HG03175 (cell line): Measurements from ENCODE around the gene AHDC1.
"Not testable (repeated sequence)": the region's sequence is repeated elsewhere in the genome, so short reads cannot be mapped to it uniquely, and the experiment has no call there.

Experiments used
- ATAC-seq: cut with Tn5 transposase; IDR thresholded peaks from one replicate; pipeline ENCODE4 v1.9.1; 2021; ENCODE audit warnings: mild to moderate bottlenecking, moderate library complexity; ENCODE audit not compliant: unreplicated experiment

AHDC1 gene

GRCh38 chr1:27634177-27634984 is 30.4 kb upstream of the AHDC1 start:
- ATAC-seq, result no peak

- ATAC-seq, result no peak
Observed at GRCh38 chr1:27633640-27634176, 29.8 kb upstream of the AHDC1 start.

GRCh38 chr1:27633298-27633610 is 29.3 kb upstream of the AHDC1 start:
- ATAC-seq, result no peak

GRCh38 chr1:27632387-27633297 is 28.7 kb upstream of the AHDC1 start:
- peak; percentile 36 for ATAC-seq

GRCh38 chr1:27630859-27631491 is 27.0 kb upstream of the AHDC1 start:
- no peak for ATAC-seq

GRCh38 chr1:27628712-27629111 is 24.8 kb upstream of the AHDC1 start:
- no peak for ATAC-seq

GRCh38 chr1:27627733-27628132 is 23.8 kb upstream of the AHDC1 start:
- ATAC-seq, result not testable (repeated sequence)

GRCh38 chr1:27627061-27627460 is 23.1 kb upstream of the AHDC1 start:
- ATAC-seq, result no peak

GRCh38 chr1:27626031-27626935 is 22.3 kb upstream of the AHDC1 start:
- ATAC-seq, result no peak

- peak; percentile 38 for ATAC-seq
Observed at GRCh38 chr1:27624467-27625178, 20.7 kb upstream of the AHDC1 start.

GRCh38 chr1:27623327-27624212 is 19.6 kb upstream of the AHDC1 start:
- ATAC-seq, result no peak

- no peak for ATAC-seq
Observed at GRCh38 chr1:27622828-27623227, 18.9 kb upstream of the AHDC1 start.

GRCh38 chr1:27621051-27621920 is 17.3 kb upstream of the AHDC1 start:
- ATAC-seq, result no peak

GRCh38 chr1:27619782-27620438 is 16.0 kb upstream of the AHDC1 start:
- not testable (repeated sequence) for ATAC-seq

- peak; percentile 59 for ATAC-seq
Observed at GRCh38 chr1:27618341-27619082, 14.6 kb upstream of the AHDC1 start.

GRCh38 chr1:27617420-27617819 is 13.5 kb upstream of the AHDC1 start:
- ATAC-seq, result no peak
